Kidney (tissue), 14 donors: ENCODE data around the gene CAMK1D. TPM values are rescaled to one million over a fixed set of nuclear protein-coding genes. Genes with fewer than 3 reads are reported as not detected.

Source experiments
- DNase-seq, 5 donors: peaks; one replicate each; pipeline ENCODE4 v3.0.0-alpha.2; 2013 to 2020
- FAIRE-seq: peaks from 2 replicates; lab custom pipeline; 2012; peaks lifted over from hg19 to GRCh38; lab: Jason Lieb, UNC
- H3K27ac ChIP-seq, 2 donors: one replicate each; pipeline ENCODE4 v1.7.0; 2013; ENCODE audit warnings: low read depth in 2 of 2, low read length in 2 of 2, inconsistent platforms in 1 of 2
- H3K27me3 ChIP-seq: one replicate; pipeline ENCODE4 v1.7.1; 2013; ENCODE audit warnings: low read length, inconsistent platforms; ENCODE audit not compliant: control insufficient read depth, insufficient read depth
- H3K36me3 ChIP-seq, 3 donors: one replicate each; pipeline versions ENCODE4 v1.7.0 to v1.7.1; 2013; ENCODE audit warnings: low read length in 3 of 3, control low read depth in 1 of 3, inconsistent platforms in 1 of 3; ENCODE audit not compliant: insufficient read depth in 3 of 3, control insufficient read depth in 2 of 3
- H3K4me1 ChIP-seq, 3 donors: one replicate each; pipeline versions ENCODE4 v1.7.0 to v1.7.1; 2013; ENCODE audit warnings: low read length in 3 of 3, inconsistent platforms in 1 of 3, low read depth in 1 of 3; ENCODE audit not compliant: control insufficient read depth in 2 of 3, insufficient read depth in 2 of 3
- H3K4me3 ChIP-seq, 3 donors: one replicate each; pipeline versions ENCODE4 v1.7.0 to v1.8.1; 2013; ENCODE audit warnings: low read length in 3 of 3, control low read depth in 1 of 3, inconsistent platforms in 1 of 3
- H3K9ac ChIP-seq, 3 donors: one replicate each; pipeline versions ENCODE4 v1.7.0 to v1.7.1; 2013; ENCODE audit warnings: low read length in 3 of 3, control low read depth in 1 of 3, inconsistent platforms in 1 of 3
- H3K9me3 ChIP-seq, 3 donors: one replicate each; pipeline versions ENCODE4 v1.7.0 to v1.7.1; 2013; ENCODE audit warnings: low read length in 3 of 3, control low read depth in 1 of 3, inconsistent platforms in 1 of 3; ENCODE audit not compliant: control insufficient read depth in 2 of 3, insufficient read depth in 1 of 3
- CTCF ChIP-seq: IDR thresholded peaks from 3 replicates; pipeline ENCODE4 v1.5.1; 2012; ENCODE audit warnings: mild to moderate bottlenecking, moderate library complexity, borderline replicate concordance; ENCODE audit not compliant: insufficient read depth; ENCODE audit errors: extremely low read depth
- intact Hi-C: fragments of 100-400 bp; cut with DNase I; formaldehyde crosslinking; loops from one replicate; pipeline ENCODE4 v1.11.1; 2022
- polyA plus RNA-seq: library from polyadenylated mRNA; stranded (reverse); fragments of 350-450 nt; fragmentation: Illumina TruSeq; extraction: RNeasy Lipid Tissue Mini Kit (QIAGEN cat#74804); gene quantifications from one replicate; pipeline ENCODE4 v1.2.3, GENCODE V29; 2014; ENCODE audit warnings: low read depth, low replicate concordance; ENCODE audit not compliant: insufficient read depth
- total RNA-seq: library from RNA; stranded (reverse); fragmentation: NEBNext Ultra II Directional; extraction: Animal tissue kit (Norgen Biotek cat#: 25700); gene quantifications from one replicate; pipeline ENCODE4 v1.2.1, GENCODE V29; 2021
- donor health status: control.
- donor health status: control.
- donor health status: control.
- donor health status: control.
- donor health status: control.
- donor health status: DM: yes; HTN: yes; CAD: no.
- donor health status: Normal renal cell carcinoma (clear cell type).

The CAMK1D gene
- total and polyA plus RNA-seq, 2 donors from 2014 or later = 1.1 to 13.7 TPM

- H3K4me3 ChIP-seq = no peak overlapping the region
- FAIRE-seq = no peak
Observed at GRCh38 chr10:12622691-12623090, 273.3 kb downstream of the CAMK1D start.

DNA sequence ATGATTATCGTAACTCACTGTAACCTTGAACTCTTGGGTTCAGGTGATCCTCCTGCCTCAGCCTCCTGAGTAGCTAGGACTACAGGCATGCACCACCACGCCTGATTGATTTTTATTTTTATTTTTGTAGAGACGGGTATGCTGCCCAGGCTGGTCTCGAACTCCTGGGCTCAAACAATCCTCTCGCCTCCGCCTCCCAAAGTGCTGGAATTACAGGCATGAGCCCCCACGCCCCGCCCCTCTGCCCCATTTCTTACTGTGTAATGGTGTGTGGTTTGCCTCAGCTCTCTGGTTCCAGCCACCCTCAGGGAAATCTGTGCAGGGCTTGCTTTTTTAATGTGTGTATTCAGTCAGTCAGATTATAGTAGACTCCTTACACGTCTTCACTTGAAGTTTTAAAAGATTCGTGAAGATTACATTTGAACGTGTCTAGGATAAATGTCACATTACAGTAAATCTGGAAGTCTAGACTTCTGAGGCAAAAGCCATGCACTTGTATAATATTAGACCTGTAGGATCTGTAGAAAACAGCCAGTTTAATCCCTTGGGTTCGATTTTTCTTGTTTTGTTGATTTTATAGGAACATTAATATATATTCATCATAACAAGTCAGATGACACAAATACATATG is 276.2 kb downstream of the CAMK1D start:
- H3K27me3 ChIP-seq = no peaks in the 10 kb centered on the region
- no peak overlapping the region for H3K9ac ChIP-seq
- H3K9me3 ChIP-seq = no peaks in the 10 kb centered on the region
- H3K4me1 ChIP-seq = peaks cover 3 to 18% (median 5%) of the 10 kb centered on the region in 3 donors
- TF ChIP-seq CTCF = no peak
- H3K36me3 ChIP-seq = no peaks in the 10 kb centered on the region
- H3K4me3 ChIP-seq = no peak overlapping the region
- intact Hi-C loops = no loop called here
- DNase-seq (no peak), FAIRE-seq (no peak)
- H3K27ac ChIP-seq = no peak overlapping the region

More at GRCh38 chr10:12622691-12623090, 273.3 kb downstream of the CAMK1D start:
- no peak for DNase-seq
- H3K9ac ChIP-seq = no peak overlapping the region
- H3K9me3 ChIP-seq = no peaks in the 10 kb centered on the region
- TF ChIP-seq CTCF = no peak
- peaks cover 0 to 3% (median 0%) of the 10 kb centered on the region in 3 donors for H3K4me1 ChIP-seq
- H3K36me3 ChIP-seq = no peaks in the 10 kb centered on the region
- H3K27me3 ChIP-seq = no peaks in the 10 kb centered on the region
- intact Hi-C loops = no loop called here
- no peak overlapping the region for H3K27ac ChIP-seq

DNA sequence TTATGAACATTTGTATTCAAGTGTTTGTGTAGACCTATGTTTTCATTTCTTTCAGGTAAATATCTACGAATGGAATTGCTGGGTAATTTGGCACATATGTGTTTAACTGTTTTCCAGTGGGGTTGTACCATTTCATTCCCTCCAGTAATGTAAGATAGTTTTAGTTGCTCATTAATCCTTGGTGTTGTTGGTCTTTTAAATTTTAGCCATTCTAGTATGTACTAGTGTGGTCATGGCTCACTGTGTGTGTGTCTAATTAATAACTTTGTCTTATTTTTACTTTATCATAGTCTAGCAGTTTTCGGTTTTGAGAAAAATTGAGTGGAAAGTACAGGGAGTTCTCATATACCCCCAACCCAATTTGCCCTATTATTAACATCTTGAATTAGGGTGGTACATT is 278.8 kb downstream of the CAMK1D start:
- Histone ChIP-seq H3K4me1 (peaks cover 3 to 18% (median 5%) of the 10 kb centered on the region in 3 donors), H3K9ac (no peak overlapping the region), H3K27me3 (no peaks in the 10 kb centered on the region), H3K27ac (peak overlapping the region; percentile 11 to 80), H3K4me3 (peak overlapping the region in 2 of 3 donors; percentile 24 to 35), H3K9me3 (no peaks in the 10 kb centered on the region), H3K36me3 (no peaks in the 10 kb centered on the region)
- intact Hi-C loops = no loop called here
- DNase-seq (peak in 1 of 5 donors; percentile 32), FAIRE-seq (peak; percentile 64)
- TF ChIP-seq CTCF = no peak
